Panc1 (cell line): ENCODE results near the gene MYRF. TPM values are rescaled to one million over a fixed set of nuclear protein-coding genes. Genes with fewer than 3 reads are reported as not detected.

Source experiments
- ATAC-seq: fragments of 200-7000 bp; cut with Tn5 transposase; 2 replicates; pipeline ENCODE4 v1.9.1; 2020; ENCODE audit warnings: mild to moderate bottlenecking, moderate library complexity
- BruUV-seq: library from RNA; stranded (reverse); fragments of 400-500 nt; replicated peaks from 2 replicates; lab custom pipeline; 2021; lab: Mats Ljungman, UMichigan
- CTCF ChIA-PET: fragments of 300-600 bp; sonication (Branson Sonifier 250); formaldehyde crosslinking; loops from one replicate; lab custom pipeline; 2022; ENCODE audit warnings: antibody characterized with exemption; lab: Charles Lee
- POLR2A ChIA-PET: fragments of 300-600 bp; sonication (Branson Sonifier 250); formaldehyde crosslinking; loops from one replicate; lab custom pipeline; 2022; ENCODE audit warnings: antibody characterized with exemption; lab: Charles Lee
- DNase-seq: peaks from one replicate; pipeline ENCODE4 v3.0.0-alpha.2; 2010; ENCODE audit warnings: low read depth, low spot score
- H3K27ac ChIP-seq: 2 replicates; pipeline ENCODE4 v1.5.1; 2011; ENCODE audit warnings: mild to moderate bottlenecking, low read length, inconsistent platforms
- H3K27me3 ChIP-seq: fragments of 200-500 bp; sonication (Bioruptor generic); 2 replicates; pipeline ENCODE4 v1.6.0; 2014; ENCODE audit warnings: low read length, inconsistent platforms; ENCODE audit not compliant: control insufficient read depth, insufficient read depth
- H3K36me3 ChIP-seq: fragments of 200-500 bp; sonication (Bioruptor generic); 2 replicates; pipeline ENCODE4 v1.5.1; 2014; ENCODE audit warnings: inconsistent platforms, mild to moderate bottlenecking, low read length, moderate library complexity; ENCODE audit not compliant: control insufficient read depth, insufficient read depth
- H3K4me1 ChIP-seq: 2 replicates; pipeline ENCODE4 v1.5.1; 2011; ENCODE audit warnings: inconsistent platforms, mild to moderate bottlenecking, low read length, moderate library complexity; ENCODE audit not compliant: control insufficient read depth, insufficient read depth
- H3K4me3 ChIP-seq, 2 experiments: 2 replicates each; pipeline ENCODE4 v1.5.1; 2011 to 2012; ENCODE audit warnings: low read depth in 2 of 2, low read length in 2 of 2, mild to moderate bottlenecking in 2 of 2, inconsistent platforms in 1 of 2, moderate library complexity in 1 of 2
- H3K9me3 ChIP-seq: fragments of 200-500 bp; sonication (Bioruptor generic); 2 replicates; pipeline ENCODE4 v1.5.1; 2014; ENCODE audit warnings: low read depth, mild to moderate bottlenecking, inconsistent platforms, low read length, moderate library complexity; ENCODE audit not compliant: control insufficient read depth, insufficient read depth
- POLR2AphosphoS5 ChIP-seq: IDR thresholded peaks from 2 replicates; pipeline ENCODE4 v1.6.1; 2012; ENCODE audit warnings: mild to moderate bottlenecking, low read depth, low read length, moderate library complexity
- REST ChIP-seq, 2 experiments: IDR thresholded peaks; 2 replicates each; pipeline ENCODE4 v1.6.1; 2011 to 2012; ENCODE audit warnings: low read depth in 2 of 2, control low read depth in 1 of 2, low read length in 1 of 2, mild to moderate bottlenecking in 1 of 2, moderate library complexity in 1 of 2; ENCODE audit not compliant: insufficient read depth in 1 of 2
- SIN3A ChIP-seq: IDR thresholded peaks from 2 replicates; pipeline ENCODE4 v1.6.1; 2012; ENCODE audit warnings: low read depth, mild to moderate bottlenecking, low read length, moderate library complexity, borderline replicate concordance; ENCODE audit not compliant: insufficient read depth
- TCF7L2 ChIP-seq: IDR thresholded peaks from 2 replicates; pipeline ENCODE4 v1.6.1; 2011; ENCODE audit warnings: mild to moderate bottlenecking, low read depth, low read length, inconsistent platforms
- in situ Hi-C: cut with HindIII; loops from 2 replicates; pipeline ENCODE4 v1.10.0; 2016; ENCODE audit warnings: low sequenced_read_pairs, low pct_unique_long_range_greater_than_20kb
- intact Hi-C: fragments of 100-400 bp; cut with micrococcal nuclease; formaldehyde crosslinking; loops from one replicate; pipeline ENCODE4 v1.10.0; 2022; ENCODE audit not compliant: unreplicated experiment
- total RNA-seq: library from RNA; stranded (reverse); gene quantifications from one replicate; pipeline ENCODE4 v1.2.1, GENCODE V29; 2021; ENCODE audit not compliant: unreplicated experiment
- TF ChIP-seq, protein P1 (sequence below): fragments of 450-650 bp; IDR thresholded peaks from 2 replicates; pipeline ENCODE4 v1.5.1; 2017; ENCODE audit warnings: mild to moderate bottlenecking

Gene MYRF
- total RNA-seq, 1 experiment from 2014 or later, result 2.8 TPM

DNA sequence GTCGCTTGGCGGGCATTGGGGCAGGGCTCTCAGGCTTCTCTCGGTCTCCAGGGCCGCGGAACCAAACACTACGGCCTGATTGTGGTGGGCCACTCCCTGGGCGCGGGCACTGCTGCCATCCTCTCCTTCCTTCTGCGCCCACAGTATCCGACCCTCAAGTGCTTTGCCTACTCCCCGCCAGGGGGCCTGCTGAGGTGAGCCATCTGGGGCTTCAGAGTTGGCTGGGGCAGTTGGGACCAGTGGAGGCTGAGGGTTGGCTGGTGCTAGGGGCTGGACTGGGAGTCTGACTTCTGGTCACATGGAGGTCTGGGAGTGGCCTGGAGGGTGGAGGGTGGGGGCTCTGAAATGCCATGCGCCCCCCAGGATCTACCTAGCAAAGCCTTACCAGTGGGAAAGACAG lies 15.3 kb upstream of the MYRF start:
- H3K9me3 ChIP-seq, result no peaks in the 10 kb centered on the region

DNA sequence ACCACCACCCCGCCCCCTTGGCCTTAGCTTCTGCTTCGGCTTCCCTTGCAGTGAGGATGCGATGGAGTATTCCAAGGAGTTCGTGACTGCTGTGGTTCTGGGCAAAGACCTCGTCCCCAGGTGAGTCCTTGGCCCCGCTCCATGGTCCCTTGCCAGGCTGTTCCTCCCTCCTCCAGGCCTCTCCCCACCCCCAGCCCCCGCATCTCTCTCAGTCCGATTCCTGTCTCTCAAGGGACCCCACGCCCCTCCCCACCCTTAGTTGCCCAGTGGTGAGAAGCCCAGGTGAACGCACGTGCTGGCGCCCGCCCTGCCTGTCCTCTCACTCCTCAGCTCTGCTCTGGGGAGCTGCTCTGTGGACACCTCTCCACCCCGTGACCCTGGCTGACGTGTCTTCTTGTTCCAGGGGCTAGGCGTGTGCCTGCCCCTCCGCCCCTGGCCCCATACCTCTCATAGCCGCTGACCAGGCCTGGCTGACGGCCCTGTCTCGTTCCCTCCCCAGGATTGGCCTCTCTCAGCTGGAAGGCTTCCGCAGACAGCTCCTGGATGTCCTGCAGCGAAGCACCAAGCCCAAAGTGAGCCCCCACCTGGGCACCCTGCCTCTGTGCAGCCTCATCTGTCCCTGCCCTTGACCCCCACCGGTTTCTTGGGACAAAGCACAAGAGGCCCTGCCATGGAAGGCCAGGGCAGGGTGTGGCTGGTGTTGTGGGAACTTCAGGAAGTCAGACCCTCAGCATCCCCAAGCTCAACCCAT lies 14.6 kb upstream of the MYRF start:
- CTCF ChIA-PET, result interaction anchor here (0.6 kb wide), 3 partner anchors 77 to 206 kb away, joined by 3 to 19 read pairs (median 3); no protein-coding TSS in a partner anchor
- no peaks in the 10 kb centered on the region for H3K36me3 ChIP-seq
- H3K27ac ChIP-seq, result no peak overlapping the region
- no peak for TF ChIP-seq POLR2AphosphoS5
- TF ChIP-seq, protein P1, sequence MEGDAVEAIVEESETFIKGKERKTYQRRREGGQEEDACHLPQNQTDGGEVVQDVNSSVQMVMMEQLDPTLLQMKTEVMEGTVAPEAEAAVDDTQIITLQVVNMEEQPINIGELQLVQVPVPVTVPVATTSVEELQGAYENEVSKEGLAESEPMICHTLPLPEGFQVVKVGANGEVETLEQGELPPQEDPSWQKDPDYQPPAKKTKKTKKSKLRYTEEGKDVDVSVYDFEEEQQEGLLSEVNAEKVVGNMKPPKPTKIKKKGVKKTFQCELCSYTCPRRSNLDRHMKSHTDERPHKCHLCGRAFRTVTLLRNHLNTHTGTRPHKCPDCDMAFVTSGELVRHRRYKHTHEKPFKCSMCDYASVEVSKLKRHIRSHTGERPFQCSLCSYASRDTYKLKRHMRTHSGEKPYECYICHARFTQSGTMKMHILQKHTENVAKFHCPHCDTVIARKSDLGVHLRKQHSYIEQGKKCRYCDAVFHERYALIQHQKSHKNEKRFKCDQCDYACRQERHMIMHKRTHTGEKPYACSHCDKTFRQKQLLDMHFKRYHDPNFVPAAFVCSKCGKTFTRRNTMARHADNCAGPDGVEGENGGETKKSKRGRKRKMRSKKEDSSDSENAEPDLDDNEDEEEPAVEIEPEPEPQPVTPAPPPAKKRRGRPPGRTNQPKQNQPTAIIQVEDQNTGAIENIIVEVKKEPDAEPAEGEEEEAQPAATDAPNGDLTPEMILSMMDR, result no peak
- TF ChIP-seq SIN3A, result no peak
- no peak for TF ChIP-seq TCF7L2
- TF ChIP-seq REST (IDR thresholded peaks at IDR 0.05; ENCODE audit: insufficient read depth in 1 of 2, low read depth in 2 of 2, low read length in 1 of 2), result no peak
- no TSS peak for BruUV-seq
- no peaks in the 10 kb centered on the region for H3K9me3 ChIP-seq
- POLR2A ChIA-PET, result no interaction called here
- ATAC-seq (no peak), DNase-seq (no peak)
- in situ Hi-C loops (no loop called here), intact Hi-C loops (no loop called here)
- peaks cover 4% of the 10 kb centered on the region; the same call in 1 of the 2 replicates for H3K4me1 ChIP-seq
- no peaks in the 10 kb centered on the region for H3K27me3 ChIP-seq
- H3K4me3 ChIP-seq, result no peak overlapping the region

More for the DNA sequence above, 15.3 kb upstream of the MYRF start:
- DNase-seq, result no peak
- H3K4me1 ChIP-seq, result peaks cover 5% of the 10 kb centered on the region; the same call in 1 of the 2 replicates
- ATAC-seq, result 0 out of 2 replicates have a peak, but pooled peaks have one; percentile 30
- TF ChIP-seq TCF7L2 (no peak), REST (IDR thresholded peaks at IDR 0.05; ENCODE audit: insufficient read depth in 1 of 2, low read depth in 2 of 2, low read length in 1 of 2) (no peak), SIN3A (no peak), POLR2AphosphoS5 (no peak)
- TF ChIP-seq, protein P1, result no peak; the same call in 1 of the 2 replicates
- no peaks in the 10 kb centered on the region for H3K36me3 ChIP-seq
- BruUV-seq, result no TSS peak
- ChIA-PET CTCF (interaction anchor here (0.6 kb wide), 1 partner anchor 78 kb away, joined by 3 read pairs; no protein-coding TSS in a partner anchor), POLR2A (no interaction called here)
- in situ Hi-C loops, result no loop called here
- no peak overlapping the region for H3K4me3 ChIP-seq
- intact Hi-C loops, result no loop called here
- no peaks in the 10 kb centered on the region for H3K27me3 ChIP-seq
- no peak overlapping the region for H3K27ac ChIP-seq
